ENCODE data around the gene PCDHGA3.
"Not testable (repeated sequence)": the region's sequence is repeated elsewhere in the genome, so short reads cannot be mapped to it uniquely, and the experiment has no call there.

The PCDHGA3 gene

GRCh38 chr5:141388661-141389060 lies 45.0 kb downstream of the PCDHGA3 start:
- Mint-ChIP-seq H3K9me3 (peaks cover 40% of the 10 kb centered on the region), H3K4me3 (no peak overlapping the region), H3K27ac (no peak overlapping the region), H3K27me3 (peaks cover 64% of the 10 kb centered on the region), H3K36me3 (peaks cover 29% of the 10 kb centered on the region), H3K4me1 (peaks cover 3% of the 10 kb centered on the region)

- Mint-ChIP-seq H3K4me1 (peaks cover 3% of the 10 kb centered on the region), H3K27me3 (peaks cover 64% of the 10 kb centered on the region), H3K9me3 (peaks cover 42% of the 10 kb centered on the region), H3K36me3 (peaks cover 28% of the 10 kb centered on the region), H3K4me3 (no peak overlapping the region), H3K27ac (no peak overlapping the region)
Measured at GRCh38 chr5:141389153-141390042, 45.8 kb downstream of the PCDHGA3 start.

- H3K27ac Mint-ChIP-seq = no peak within 1 kb of the TSS
- H3K27me3 Mint-ChIP-seq = peaks cover 55% of the 10 kb centered on the region
- H3K9me3 Mint-ChIP-seq = peaks cover 24% of the 10 kb centered on the region
- no peak within 1 kb of the TSS for H3K4me3 Mint-ChIP-seq
- H3K4me1 Mint-ChIP-seq = peaks cover 3% of the 10 kb centered on the region
- H3K36me3 Mint-ChIP-seq = peaks cover 22% of the 10 kb centered on the region
Measured at GRCh38 chr5:141392429-141393198, 49.0 kb downstream of the PCDHGA3 start, which contains the start of gene PCDHGA8. Gene PCDHGA8 (plus strand): TSS chr5:141392633. CDS start chr5:141392814, 181 bp downstream.

DNA sequence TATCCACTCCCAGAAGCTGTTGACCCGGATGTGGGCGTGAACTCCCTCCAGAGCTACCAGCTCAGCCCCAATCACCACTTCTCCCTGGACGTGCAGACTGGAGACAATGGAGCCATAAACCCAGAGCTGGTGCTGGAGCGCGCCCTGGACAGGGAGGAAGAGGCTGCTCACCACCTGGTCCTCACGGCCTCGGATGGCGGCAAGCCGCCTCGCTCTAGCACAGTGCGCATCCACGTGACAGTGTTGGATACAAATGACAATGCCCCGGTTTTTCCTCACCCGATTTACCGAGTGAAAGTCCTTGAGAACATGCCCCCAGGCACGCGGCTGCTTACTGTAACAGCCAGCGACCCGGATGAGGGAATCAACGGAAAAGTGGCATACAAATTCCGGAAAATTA lies 49.6 kb downstream of the PCDHGA3 start:
- peaks cover 3% of the 10 kb centered on the region for H3K4me1 Mint-ChIP-seq
- H3K27ac Mint-ChIP-seq = no peak overlapping the region
- peaks cover 22% of the 10 kb centered on the region for H3K36me3 Mint-ChIP-seq
- H3K27me3 Mint-ChIP-seq = peaks cover 54% of the 10 kb centered on the region
- H3K4me3 Mint-ChIP-seq = no peak overlapping the region
- H3K9me3 Mint-ChIP-seq = peaks cover 24% of the 10 kb centered on the region

GRCh38 chr5:141394401-141395187 lies 51.0 kb downstream of the PCDHGA3 start:
- not testable (repeated sequence) for H3K4me3 Mint-ChIP-seq, H3K4me1 Mint-ChIP-seq, H3K27ac Mint-ChIP-seq
- H3K9me3 Mint-ChIP-seq = peaks cover 15% of the 10 kb centered on the region
- H3K36me3 Mint-ChIP-seq = peaks cover 19% of the 10 kb centered on the region
- peaks cover 53% of the 10 kb centered on the region for H3K27me3 Mint-ChIP-seq

Data from activated naive CD4-positive, alpha-beta T cell treated with anti-CD3 and anti-CD28 coated beads, Interleukin-2, amount 50 U/mL, for 24 hours (primary cell).